HG03439 (cell line): Measurements from ENCODE around the gene SLC10A2.

Experiments
- ATAC-seq: cut with Tn5 transposase; IDR thresholded peaks from one replicate; pipeline ENCODE4 v1.9.1; 2021; ENCODE audit warnings: mild to moderate bottlenecking, moderate library complexity; ENCODE audit not compliant: unreplicated experiment

The SLC10A2 gene

GRCh38 chr13:103055166-103055565, 11.1 kb downstream of the SLC10A2 start:
- ATAC-seq, result no peak

- no peak for ATAC-seq
Measured at GRCh38 chr13:103046676-103047075, 19.5 kb downstream of the SLC10A2 start.

- no peak for ATAC-seq
Measured at GRCh38 chr13:103044056-103044455, 22.2 kb downstream of the SLC10A2 start.

- no peak for ATAC-seq
Measured at GRCh38 chr13:103040006-103040405, 26.2 kb downstream of the SLC10A2 start.

GRCh38 chr13:103039183-103039582, 27.0 kb downstream of the SLC10A2 start:
- ATAC-seq, result no peak

GRCh38 chr13:103036268-103036667, 29.9 kb downstream of the SLC10A2 start:
- no peak for ATAC-seq

- no peak for ATAC-seq
Measured at GRCh38 chr13:103033999-103034398, 32.2 kb downstream of the SLC10A2 start.

GRCh38 chr13:103031332-103031873, 34.8 kb downstream of the SLC10A2 start:
- peak; percentile 90 for ATAC-seq

GRCh38 chr13:103030776-103031175, 35.4 kb downstream of the SLC10A2 start:
- ATAC-seq, result no peak

GRCh38 chr13:103029798-103030197, 36.4 kb downstream of the SLC10A2 start:
- no peak for ATAC-seq

GRCh38 chr13:103022336-103022735, 43.9 kb downstream of the SLC10A2 start:
- ATAC-seq, result no peak

- ATAC-seq, result no peak
Measured at GRCh38 chr13:103018556-103018955, 47.7 kb downstream of the SLC10A2 start.

- ATAC-seq, result no peak
Measured at GRCh38 chr13:103012646-103013045, 53.6 kb downstream of the SLC10A2 start.

GRCh38 chr13:103009051-103009840, 57.0 kb downstream of the SLC10A2 start:
- no peak for ATAC-seq

GRCh38 chr13:103007427-103007762, 58.8 kb downstream of the SLC10A2 start:
- peak; percentile 38 for ATAC-seq

- ATAC-seq, result peak; percentile 93
Measured at GRCh38 chr13:103006641-103007426, 59.4 kb downstream of the SLC10A2 start.

GRCh38 chr13:103004661-103005345, 61.4 kb downstream of the SLC10A2 start:
- no peak for ATAC-seq

GRCh38 chr13:103003631-103004030, 62.6 kb downstream of the SLC10A2 start:
- ATAC-seq, result no peak

- no peak for ATAC-seq
Measured at GRCh38 chr13:103002279-103002678, 63.9 kb downstream of the SLC10A2 start.

- ATAC-seq, result no peak
Measured at GRCh38 chr13:103000157-103000556, 66.1 kb downstream of the SLC10A2 start.

GRCh38 chr13:102999499-102999898, 66.7 kb downstream of the SLC10A2 start:
- no peak for ATAC-seq
